ENCODE measurements around the gene MRPL51. TPM values are rescaled to one million over a fixed set of nuclear protein-coding genes. Genes with fewer than 3 reads are reported as not detected.
A peak's percentile ranks its signal among the peaks of the same experiment; 100 is the strongest.

The MRPL51 gene
- total and polyA plus RNA-seq, 9 of the 15 experiments (the other 6 are each of a cell fraction or from before 2014, with no cell fraction given): 127 to 727 (median 208) TPM

DNA sequence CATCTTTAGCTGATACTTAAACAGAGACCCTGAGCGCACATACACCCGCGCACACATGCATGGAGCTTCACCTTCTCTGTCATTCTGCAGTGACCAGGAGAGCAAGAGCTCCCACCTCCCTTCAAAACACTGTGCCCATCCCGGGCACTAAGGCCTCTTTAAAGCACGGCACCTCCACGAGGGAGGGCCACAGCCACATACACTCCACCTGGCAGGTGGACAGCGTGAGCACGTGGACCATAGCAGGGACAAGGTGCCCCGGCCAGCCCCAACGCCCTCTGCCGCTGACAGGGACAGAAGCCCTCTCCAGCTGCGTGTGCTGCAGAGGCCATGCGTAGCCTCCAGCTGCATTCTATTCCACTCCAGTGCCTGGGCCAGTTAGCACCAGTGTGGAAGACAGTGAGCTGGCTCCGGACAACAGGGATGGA lies 46.7 kb upstream of the MRPL51 start (continued):
- TF ChIP-seq, protein P1, sequence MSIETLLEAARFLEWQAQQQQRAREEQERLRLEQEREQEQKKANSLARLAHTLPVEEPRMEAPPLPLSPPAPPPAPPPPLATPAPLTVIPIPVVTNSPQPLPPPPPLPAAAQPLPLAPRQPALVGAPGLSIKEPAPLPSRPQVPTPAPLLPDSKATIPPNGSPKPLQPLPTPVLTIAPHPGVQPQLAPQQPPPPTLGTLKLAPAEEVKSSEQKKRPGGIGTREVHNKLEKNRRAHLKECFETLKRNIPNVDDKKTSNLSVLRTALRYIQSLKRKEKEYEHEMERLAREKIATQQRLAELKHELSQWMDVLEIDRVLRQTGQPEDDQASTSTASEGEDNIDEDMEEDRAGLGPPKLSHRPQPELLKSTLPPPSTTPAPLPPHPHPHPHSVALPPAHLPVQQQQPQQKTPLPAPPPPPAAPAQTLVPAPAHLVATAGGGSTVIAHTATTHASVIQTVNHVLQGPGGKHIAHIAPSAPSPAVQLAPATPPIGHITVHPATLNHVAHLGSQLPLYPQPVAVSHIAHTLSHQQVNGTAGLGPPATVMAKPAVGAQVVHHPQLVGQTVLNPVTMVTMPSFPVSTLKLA (conservative IDR thresholded peaks at IDR 0.05): peak; percentile 29 to 48; a peak in 3 of 4 replicates
- TF ChIP-seq, protein P2, sequence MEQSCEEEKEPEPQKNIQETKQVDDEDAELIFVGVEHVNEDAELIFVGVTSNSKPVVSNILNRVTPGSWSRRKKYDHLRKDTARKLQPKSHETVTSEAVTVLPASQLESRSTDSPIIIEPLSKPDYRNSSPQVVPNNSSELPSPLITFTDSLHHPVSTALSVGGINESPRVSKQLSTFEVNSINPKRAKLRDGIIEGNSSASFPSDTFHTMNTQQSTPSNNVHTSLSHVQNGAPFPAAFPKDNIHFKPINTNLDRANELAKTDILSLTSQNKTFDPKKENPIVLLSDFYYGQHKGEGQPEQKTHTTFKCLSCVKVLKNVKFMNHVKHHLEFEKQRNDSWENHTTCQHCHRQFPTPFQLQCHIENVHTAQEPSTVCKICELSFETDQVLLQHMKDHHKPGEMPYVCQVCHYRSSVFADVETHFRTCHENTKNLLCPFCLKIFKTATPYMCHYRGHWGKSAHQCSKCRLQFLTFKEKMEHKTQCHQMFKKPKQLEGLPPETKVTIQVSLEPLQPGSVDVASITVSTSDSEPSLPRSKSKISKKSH (CRISPR knock-in tag; IDR thresholded peaks at IDR 0.05): no peak
- TF ChIP-seq TEAD2 (tag; IDR thresholded peaks at IDR 0.05) (no peak), CTBP1 (IDR thresholded peaks at IDR 0.05; ENCODE audit: borderline replicate concordance) (no peak), EHMT2 (IDR thresholded peaks at IDR 0.05) (no peak), CREM (IDR thresholded peaks at IDR 0.05; ENCODE audit: low read depth) (0 out of 2 replicates have a peak, but pooled peaks have one; percentile 21), POLR2A (conservative IDR thresholded peaks at IDR 0.05) (no peak), GATAD2B (IDR thresholded peaks at IDR 0.05; ENCODE audit: borderline replicate concordance) (no peak), MTF1 (CRISPR knock-in tag; IDR thresholded peaks at IDR 0.05; ENCODE audit: borderline replicate concordance) (no peak)
- TF ChIP-seq, protein P3, sequence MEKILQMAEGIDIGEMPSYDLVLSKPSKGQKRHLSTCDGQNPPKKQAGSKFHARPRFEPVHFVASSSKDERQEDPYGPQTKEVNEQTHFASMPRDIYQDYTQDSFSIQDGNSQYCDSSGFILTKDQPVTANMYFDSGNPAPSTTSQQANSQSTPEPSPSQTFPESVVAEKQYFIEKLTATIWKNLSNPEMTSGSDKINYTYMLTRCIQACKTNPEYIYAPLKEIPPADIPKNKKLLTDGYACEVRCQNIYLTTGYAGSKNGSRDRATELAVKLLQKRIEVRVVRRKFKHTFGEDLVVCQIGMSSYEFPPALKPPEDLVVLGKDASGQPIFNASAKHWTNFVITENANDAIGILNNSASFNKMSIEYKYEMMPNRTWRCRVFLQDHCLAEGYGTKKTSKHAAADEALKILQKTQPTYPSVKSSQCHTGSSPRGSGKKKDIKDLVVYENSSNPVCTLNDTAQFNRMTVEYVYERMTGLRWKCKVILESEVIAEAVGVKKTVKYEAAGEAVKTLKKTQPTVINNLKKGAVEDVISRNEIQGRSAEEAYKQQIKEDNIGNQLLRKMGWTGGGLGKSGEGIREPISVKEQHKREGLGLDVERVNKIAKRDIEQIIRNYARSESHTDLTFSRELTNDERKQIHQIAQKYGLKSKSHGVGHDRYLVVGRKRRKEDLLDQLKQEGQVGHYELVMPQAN (IDR thresholded peaks at IDR 0.05; ENCODE audit: borderline replicate concordance): no peak
- TF ChIP-seq, protein P4, sequence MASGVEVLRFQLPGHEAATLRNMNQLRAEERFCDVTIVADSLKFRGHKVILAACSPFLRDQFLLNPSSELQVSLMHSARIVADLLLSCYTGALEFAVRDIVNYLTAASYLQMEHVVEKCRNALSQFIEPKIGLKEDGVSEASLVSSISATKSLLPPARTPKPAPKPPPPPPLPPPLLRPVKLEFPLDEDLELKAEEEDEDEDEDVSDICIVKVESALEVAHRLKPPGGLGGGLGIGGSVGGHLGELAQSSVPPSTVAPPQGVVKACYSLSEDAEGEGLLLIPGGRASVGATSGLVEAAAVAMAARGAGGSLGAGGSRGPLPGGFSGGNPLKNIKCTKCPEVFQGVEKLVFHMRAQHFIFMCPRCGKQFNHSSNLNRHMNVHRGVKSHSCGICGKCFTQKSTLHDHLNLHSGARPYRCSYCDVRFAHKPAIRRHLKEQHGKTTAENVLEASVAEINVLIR (CRISPR knock-in tag; IDR thresholded peaks at IDR 0.05): no peak
- TF ChIP-seq, protein P5, sequence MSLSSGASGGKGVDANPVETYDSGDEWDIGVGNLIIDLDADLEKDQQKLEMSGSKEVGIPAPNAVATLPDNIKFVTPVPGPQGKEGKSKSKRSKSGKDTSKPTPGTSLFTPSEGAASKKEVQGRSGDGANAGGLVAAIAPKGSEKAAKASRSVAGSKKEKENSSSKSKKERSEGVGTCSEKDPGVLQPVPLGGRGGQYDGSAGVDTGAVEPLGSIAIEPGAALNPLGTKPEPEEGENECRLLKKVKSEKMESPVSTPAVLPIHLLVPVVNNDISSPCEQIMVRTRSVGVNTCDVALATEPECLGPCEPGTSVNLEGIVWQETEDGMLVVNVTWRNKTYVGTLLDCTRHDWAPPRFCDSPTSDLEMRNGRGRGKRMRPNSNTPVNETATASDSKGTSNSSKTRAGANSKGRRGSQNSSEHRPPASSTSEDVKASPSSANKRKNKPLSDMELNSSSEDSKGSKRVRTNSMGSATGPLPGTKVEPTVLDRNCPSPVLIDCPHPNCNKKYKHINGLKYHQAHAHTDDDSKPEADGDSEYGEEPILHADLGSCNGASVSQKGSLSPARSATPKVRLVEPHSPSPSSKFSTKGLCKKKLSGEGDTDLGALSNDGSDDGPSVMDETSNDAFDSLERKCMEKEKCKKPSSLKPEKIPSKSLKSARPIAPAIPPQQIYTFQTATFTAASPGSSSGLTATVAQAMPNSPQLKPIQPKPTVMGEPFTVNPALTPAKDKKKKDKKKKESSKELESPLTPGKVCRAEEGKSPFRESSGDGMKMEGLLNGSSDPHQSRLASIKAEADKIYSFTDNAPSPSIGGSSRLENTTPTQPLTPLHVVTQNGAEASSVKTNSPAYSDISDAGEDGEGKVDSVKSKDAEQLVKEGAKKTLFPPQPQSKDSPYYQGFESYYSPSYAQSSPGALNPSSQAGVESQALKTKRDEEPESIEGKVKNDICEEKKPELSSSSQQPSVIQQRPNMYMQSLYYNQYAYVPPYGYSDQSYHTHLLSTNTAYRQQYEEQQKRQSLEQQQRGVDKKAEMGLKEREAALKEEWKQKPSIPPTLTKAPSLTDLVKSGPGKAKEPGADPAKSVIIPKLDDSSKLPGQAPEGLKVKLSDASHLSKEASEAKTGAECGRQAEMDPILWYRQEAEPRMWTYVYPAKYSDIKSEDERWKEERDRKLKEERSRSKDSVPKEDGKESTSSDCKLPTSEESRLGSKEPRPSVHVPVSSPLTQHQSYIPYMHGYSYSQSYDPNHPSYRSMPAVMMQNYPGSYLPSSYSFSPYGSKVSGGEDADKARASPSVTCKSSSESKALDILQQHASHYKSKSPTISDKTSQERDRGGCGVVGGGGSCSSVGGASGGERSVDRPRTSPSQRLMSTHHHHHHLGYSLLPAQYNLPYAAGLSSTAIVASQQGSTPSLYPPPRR (CRISPR knock-in tag; IDR thresholded peaks at IDR 0.05; ENCODE audit: borderline replicate concordance): no peak
